Embryonic facial prominence (tissue), 1 donor: ENCODE results near the gene FBXL4.

ENCODE experiments used
- DNase-seq: peaks from one replicate; pipeline ENCODE4 v3.0.0-alpha.2; 2016; ENCODE audit errors: extremely low spot score

FBXL4 gene

DNA sequence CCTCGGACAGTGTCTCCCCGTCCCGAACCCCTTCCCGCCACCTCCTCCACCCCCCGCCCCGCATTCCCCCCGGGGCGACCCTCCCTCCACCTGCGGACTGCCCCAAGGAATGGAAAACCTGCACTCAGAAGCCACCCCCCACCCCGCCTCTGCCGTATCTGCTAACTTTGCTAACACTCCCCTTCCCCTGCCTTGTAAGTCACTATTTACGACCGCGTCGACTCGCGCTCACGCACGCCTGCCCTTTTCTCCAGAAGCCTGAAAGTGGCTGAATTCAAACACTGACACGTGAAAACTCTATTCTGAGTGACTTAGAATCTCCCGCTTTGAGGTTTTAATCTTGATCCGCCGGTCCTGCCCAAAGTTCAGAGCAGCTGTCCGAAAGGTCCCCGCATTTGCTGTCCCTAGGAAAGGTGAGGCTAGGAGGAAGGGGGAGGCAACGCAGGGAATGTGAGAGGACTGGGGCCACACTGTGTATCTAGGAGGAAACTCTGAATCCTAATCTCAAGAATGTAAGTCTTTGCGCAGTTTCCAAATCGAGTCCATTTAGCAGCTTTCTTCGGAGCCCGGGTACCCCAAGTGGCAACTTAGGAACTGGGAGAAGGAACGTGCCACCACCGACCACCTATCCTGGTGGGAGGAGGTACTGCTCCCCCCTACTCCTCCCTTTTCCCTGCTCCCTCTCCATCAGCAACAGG is 122.7 kb downstream of the FBXL4 start:
- DNase-seq: no peak

DNA sequence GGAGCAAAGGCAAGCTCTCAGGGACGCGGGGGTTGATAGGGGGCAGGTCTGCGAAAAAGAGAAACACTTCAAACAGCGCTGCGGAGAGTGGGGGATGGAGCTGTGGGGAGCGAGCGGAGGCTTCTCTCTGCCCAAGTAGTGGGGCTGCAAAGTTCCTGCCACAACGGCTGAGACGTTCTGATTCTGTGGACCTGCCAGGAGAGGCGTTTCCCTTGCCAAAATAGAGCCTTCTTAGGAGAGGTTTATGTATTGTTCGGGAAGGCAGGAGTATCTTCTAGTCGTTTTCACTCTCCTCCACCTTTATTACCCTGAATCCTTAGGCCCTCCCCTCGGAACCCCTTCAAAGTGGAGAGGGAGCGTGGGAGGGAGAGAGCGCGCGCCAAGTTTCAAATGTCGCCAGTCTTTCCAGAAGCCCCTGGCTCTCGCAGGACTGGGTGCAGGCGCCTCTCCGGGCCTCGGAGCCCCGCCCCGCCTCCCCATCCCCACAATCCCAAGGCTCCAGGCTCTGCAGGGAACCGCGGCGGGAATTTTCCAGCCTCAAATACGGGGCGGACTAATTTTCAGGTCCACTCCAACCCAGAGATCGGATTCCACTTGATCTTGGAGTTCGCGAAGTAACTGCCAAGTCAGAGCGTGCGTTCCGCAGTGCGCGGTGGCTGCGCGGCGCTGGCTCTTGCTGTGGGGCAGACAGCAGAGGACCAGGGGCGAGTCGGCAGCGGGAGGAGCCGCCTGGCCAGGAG is 123.4 kb downstream of the FBXL4 start:
- DNase-seq: no peak

DNA sequence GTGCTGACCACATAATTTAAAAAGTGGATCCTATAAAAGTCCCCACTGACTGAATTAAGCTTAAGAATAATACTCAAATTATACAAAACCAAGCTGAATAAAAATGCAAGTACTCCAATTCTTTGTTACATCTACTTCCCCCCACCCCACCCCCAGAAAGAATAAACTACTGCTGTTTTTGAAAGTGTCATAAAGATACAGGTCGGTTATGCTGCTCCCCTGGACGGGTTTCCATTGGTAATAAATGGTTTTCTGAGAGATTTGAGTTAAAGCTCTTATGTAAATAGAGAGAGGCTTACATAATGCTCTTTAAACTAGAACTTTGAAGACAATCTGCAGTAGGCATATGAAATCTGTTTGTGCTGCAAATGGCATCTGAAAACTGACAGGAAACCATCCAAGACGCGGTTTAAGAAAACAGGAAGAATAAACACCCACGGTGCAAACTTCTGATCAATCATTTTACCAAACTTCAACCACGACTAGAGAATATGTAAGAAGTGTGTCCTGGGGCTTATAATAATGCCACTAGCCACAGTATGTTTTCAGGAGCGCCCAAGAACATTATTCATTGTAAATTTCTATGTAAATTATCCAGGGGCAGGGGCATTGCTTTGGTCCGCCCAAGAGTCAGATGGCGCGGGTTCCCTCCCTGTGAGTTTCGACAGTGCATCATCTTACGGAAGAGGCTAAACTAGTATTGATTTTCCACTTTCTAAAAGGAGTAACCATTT is 124.2 kb downstream of the FBXL4 start:
- DNase-seq: no peak

DNA sequence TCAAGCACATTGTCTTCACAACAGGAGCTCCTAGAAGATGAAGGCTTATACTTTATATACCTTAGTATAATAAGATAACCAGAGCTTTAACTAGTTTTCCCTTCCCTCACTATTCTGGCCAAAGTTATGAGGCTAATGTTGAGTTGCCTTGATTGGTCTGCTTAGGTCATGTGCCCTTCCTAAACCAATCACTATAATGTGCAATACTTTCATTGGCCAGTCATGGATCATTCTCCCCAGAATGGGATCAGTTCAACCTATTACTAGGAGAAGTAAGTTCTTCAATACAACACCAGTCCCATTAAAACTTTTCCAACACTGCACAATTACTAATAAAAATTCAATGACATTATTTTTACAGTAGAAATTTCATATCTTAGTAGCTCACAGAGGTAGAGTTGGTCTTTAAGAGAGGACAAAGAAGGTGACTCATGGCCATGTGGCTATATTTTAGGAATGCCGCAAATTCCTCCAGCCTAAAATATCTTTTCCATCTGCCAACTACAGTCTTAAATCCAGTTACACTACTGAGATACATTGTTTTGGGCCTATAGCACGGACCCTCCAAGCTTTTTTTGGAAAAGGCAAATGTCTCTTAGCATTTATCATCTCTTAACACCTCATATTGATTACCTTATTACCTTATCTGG is 125.9 kb downstream of the FBXL4 start:
- DNase-seq: no peak
